Sigmoid colon (tissue), 4 donors: Measurements from ENCODE around the gene AK5.

ENCODE experiments used
- EP300 ChIP-seq, 4 donors: sonication (generic); formaldehyde crosslinking; IDR thresholded peaks; one replicate each; pipeline ENCODE4 v1.6.1; 2017; ENCODE audit warnings: antibody characterized with exemption in 4 of 4
- POLR2A ChIP-seq, 2 donors: fragments of 450-650 bp; IDR thresholded peaks; one replicate each; pipeline ENCODE4 v1.6.1; 2016; ENCODE audit warnings: antibody characterized with exemption in 2 of 2, mild to moderate bottlenecking in 2 of 2, moderate library complexity in 2 of 2
- POLR2AphosphoS5 ChIP-seq, 4 donors: sonication (generic); formaldehyde crosslinking; IDR thresholded peaks; one replicate each; pipeline ENCODE4 v1.6.1; 2017; ENCODE audit warnings: antibody characterized with exemption in 4 of 4
- TF ChIP-seq, protein P1 (sequence below), 4 experiments: fragments of 450-650 bp in 3 of 4; fragments of 200-600 bp in 1 of 4; IDR thresholded peaks; one replicate each; pipeline ENCODE4 v1.5.1; 2016 to 2019; ENCODE audit warnings: antibody characterized with exemption in 4 of 4, mild to moderate bottlenecking in 3 of 4, moderate library complexity in 2 of 4

DNA sequence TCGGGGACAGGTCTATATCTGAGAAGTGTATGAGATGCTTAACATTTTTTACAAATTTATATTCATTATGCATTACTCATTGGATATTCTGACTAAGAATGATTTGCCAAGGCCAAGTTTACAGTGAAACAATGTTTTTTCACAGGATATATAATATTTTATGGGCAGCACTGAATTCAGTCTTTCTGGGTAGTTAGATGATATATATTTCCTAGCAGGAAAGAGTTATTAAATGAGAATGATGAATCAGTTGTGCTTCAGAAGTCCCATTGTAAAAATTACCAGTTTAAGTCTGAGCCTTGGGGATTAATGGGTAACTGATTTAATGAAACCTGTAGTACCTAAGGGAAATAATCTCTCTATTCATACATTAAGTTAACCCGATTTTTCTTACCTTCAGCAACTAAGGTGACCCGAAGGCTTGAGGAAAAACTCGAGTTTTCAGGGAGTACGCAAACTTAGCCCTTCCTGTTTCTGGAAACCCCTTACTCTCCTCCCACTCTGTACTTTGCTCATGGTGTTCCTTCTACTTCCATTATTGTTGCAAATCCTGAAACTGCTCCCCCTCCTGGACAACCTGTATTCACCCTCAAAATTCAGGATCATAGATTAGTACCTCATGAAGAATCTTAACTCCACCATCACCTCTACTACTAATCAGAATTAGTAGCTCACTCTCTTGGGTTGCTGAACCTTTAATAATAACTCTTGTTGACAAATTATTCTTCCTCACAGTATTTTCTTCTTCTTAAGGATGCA is 135.1 kb downstream of the AK5 start:
- TF ChIP-seq, protein P1, sequence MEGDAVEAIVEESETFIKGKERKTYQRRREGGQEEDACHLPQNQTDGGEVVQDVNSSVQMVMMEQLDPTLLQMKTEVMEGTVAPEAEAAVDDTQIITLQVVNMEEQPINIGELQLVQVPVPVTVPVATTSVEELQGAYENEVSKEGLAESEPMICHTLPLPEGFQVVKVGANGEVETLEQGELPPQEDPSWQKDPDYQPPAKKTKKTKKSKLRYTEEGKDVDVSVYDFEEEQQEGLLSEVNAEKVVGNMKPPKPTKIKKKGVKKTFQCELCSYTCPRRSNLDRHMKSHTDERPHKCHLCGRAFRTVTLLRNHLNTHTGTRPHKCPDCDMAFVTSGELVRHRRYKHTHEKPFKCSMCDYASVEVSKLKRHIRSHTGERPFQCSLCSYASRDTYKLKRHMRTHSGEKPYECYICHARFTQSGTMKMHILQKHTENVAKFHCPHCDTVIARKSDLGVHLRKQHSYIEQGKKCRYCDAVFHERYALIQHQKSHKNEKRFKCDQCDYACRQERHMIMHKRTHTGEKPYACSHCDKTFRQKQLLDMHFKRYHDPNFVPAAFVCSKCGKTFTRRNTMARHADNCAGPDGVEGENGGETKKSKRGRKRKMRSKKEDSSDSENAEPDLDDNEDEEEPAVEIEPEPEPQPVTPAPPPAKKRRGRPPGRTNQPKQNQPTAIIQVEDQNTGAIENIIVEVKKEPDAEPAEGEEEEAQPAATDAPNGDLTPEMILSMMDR (IDR thresholded peaks at IDR 0.05), result no peak
- TF ChIP-seq POLR2AphosphoS5 (IDR thresholded peaks at IDR 0.05) (no peak), POLR2A (IDR thresholded peaks at IDR 0.05) (no peak), EP300 (IDR thresholded peaks at IDR 0.05) (no peak)
